Measurements from ENCODE around the gene POLA2.
"Not testable (repeated sequence)": the region's sequence is repeated elsewhere in the genome, so short reads cannot be mapped to it uniquely, and the experiment has no call there.

The POLA2 gene, protein sequence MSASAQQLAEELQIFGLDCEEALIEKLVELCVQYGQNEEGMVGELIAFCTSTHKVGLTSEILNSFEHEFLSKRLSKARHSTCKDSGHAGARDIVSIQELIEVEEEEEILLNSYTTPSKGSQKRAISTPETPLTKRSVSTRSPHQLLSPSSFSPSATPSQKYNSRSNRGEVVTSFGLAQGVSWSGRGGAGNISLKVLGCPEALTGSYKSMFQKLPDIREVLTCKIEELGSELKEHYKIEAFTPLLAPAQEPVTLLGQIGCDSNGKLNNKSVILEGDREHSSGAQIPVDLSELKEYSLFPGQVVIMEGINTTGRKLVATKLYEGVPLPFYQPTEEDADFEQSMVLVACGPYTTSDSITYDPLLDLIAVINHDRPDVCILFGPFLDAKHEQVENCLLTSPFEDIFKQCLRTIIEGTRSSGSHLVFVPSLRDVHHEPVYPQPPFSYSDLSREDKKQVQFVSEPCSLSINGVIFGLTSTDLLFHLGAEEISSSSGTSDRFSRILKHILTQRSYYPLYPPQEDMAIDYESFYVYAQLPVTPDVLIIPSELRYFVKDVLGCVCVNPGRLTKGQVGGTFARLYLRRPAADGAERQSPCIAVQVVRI

GRCh38 chr11:65261591-65262380 is at the start of gene POLA2:
Gene POLA2, plus strand, starts transcription at chr11:65261962. Its CDS starts 331 bp downstream, at chr11:65262293.
- DNase-seq: peak; percentile 91

- no peak for DNase-seq
Measured at GRCh38 chr11:65212226-65212801, 49.4 kb upstream of the POLA2 start.

- no peak for DNase-seq
Measured at GRCh38 chr11:65213322-65214211, 48.2 kb upstream of the POLA2 start.

DNA sequence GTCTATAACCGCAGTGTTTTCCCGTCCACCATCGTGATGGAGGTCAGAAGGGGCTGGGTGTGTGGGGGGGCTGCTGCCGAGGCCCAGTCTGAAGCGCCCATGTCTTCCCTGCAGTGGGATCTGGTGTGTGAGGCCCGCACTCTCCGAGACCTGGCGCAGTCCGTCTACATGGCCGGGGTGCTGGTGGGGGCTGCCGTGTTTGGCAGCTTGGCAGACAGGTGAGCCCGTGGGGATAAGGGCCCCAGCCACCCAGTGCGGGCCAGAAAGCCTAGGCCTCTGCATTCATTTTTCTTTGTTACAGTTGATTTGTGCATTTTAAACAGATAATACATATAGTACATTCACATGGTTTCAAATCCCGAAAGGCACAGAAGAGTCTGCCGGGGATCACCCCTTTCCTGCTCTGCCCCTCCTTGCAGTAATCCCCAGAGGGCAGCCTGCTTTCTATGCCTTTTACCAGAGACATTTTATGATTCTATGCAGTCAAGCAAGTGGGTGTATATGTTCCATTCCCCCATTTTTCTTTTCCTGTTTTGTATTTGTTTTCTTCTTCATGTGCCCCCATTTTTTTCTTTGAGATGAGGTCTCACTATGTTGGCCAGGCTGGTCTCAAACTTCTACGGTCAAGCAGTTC is 47.4 kb upstream of the POLA2 start:
- no peak for DNase-seq

DNA sequence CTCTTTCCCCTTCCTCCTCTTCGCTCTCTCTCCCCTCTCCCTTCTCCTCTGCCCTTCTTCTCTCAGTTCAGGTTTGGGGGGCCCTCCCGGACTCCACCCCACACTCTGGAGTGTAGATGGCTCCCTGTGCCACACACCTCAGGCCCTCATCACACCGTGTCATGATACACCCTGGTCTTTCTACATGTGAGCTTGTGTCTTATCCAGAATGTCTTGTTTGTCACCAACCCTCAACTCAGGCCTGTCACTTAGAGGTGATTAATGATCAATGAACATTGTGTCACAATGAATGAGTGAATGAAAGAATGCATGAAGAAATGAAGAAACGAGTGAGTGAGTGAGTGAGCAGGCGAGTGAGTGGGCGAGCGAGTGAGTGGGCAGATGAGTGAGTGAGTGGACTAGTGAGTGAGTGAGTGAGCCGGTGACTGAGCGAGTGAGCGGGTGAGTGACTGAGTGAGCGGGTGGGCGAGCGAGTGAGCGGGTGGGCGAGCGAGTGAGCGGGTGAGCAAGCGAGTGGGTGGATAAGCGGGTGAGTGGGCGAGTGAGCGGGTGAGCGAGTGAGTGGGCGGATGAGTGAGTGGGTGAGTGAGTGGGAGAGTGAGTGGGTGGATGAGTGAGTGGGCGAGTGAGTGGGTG is 46.2 kb upstream of the POLA2 start:
- DNase-seq: no peak

DNA sequence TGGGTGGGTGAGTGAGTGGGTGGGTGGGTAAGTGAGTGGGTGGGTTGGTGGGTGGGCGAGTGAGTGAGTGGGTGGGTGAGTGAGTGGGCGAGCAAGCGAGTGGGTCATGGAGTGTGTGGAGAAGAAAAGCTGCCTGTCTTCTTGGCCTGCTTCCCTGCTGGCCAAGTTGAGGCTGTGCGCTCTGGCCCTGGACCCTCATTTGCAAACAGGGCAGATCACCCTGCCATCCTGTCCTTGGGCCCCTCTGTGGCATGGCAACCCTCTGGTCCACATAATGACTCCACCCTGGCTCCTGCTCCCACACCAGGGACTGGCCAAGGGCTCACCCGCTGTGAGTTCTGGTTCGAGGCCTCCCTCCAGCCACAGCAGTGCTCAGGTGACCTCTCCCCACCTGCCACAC is 44.9 kb upstream of the POLA2 start:
- DNase-seq: no peak

DNA sequence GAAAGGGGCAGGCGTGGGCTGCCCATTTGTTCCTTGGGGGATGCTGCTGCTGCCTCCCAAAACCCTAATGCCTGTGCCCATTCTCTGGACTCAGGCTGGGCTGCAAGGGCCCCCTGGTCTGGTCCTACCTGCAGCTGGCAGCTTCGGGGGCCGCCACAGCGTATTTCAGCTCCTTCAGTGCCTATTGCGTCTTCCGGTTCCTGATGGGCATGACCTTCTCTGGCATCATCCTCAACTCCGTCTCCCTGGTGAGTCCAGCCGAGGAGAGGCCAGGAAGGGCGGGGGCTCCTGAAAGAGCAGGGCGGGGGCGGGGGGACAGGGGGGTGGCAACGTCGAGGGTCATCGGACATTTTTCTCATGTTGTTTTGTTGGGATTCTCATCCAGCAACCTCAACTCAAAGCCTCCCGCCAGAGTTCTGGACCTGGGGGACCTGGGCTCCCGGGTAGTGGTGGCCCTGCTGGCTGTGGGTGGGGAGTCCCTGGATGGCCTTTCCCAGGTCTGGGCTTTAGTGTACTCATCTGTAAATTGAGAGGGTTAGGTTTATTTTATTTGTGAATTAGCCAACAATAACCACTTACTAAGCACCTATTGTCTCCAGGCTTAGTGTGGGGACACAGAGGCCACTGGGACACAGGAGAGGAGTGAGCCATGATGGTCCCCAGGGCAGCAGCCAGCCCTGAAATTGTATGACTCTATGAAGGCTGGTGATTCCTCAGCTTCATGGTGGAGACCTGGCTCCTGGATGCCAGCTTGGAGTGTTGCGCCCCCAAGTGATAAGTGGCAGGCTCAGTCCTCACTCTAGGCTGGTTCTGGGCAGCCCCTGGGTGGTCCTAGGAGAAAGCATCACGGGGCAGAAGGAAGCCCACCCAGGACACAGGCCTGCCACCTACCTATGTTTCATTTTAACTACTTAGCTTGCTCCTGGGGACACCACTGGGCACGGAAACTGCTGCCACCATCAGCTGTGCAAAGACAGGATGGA is 44.0 kb upstream of the POLA2 start:
- no peak for DNase-seq

- DNase-seq: no peak
Measured at GRCh38 chr11:65218446-65218845, 43.3 kb upstream of the POLA2 start.

DNA sequence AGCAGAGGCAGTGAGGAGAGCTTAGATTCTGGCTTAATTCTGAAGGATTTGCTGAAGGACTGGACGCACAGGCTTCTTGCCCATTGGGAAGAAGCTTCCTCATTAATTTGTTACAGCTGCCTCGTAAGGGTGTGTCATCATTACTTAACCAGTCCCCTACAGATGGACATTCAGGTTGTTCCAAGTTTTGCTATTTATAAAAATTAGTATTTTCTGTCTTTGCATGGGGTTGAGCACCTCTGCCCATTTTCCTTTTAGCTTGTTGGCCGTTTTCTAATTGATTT is 41.9 kb upstream of the POLA2 start:
- no peak for DNase-seq

- DNase-seq: no peak
Measured at GRCh38 chr11:65221026-65221425, 40.7 kb upstream of the POLA2 start.

GRCh38 chr11:65223011-65223410 is 38.8 kb upstream of the POLA2 start:
- DNase-seq: no peak

GRCh38 chr11:65224930-65225278 is 36.9 kb upstream of the POLA2 start:
- no peak for DNase-seq

DNA sequence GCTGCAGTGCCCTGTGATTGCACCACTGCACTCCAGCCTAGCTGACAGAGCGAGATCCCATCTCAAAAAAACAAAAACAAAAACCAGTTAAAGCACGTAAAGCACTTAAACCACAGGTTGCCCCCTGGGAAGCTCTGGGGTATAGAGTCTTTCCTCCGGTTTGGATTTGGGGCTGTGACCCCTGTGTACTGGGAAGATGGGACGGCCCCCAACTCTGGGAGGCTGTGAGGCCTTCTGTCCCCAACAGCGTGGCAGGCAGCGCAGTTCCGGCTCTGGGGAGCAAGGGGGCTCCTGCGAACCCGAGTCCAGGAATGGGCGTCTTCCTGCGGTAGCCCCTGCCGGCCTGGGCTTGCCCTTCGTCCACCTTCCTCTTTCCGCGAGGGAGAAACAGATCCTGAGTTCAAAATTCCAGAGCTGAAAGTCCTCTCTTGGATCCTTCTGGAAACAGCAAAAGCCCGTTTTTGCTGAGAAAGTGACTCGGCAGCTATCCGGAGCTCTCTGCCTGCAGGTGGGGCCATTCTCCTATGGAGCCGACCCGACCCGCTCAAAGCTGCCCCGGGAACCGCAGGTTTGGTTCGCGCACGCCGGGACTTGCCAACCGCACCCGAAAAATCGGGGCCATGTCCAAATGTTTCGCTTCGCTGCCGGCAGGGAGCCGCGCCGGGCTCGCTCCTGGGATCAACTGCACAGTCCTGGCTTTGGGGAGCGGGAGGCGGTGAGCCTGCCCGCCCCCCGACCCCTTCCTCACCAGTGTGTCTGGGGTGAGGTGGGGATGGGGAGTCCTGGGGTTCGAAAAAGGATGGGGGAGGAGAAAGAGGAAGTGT is 36.3 kb upstream of the POLA2 start:
- no peak for DNase-seq

DNA sequence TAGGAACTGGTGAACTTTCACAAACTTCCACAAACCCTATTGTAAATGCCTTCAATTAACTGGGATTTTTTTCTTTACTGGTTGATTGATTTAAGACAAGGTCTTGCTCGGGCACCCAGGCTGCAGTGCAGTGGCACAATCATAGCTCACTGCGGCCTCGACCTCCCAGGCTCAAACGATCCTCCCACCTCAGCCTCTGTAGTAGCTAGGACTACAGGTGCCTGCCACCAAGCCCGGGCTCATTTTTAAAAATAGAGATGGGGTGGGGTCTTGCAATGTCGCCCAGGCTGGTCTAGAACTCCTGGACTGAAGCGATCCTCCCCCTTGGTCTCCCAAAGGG is 35.7 kb upstream of the POLA2 start:
- DNase-seq: no peak

DNA sequence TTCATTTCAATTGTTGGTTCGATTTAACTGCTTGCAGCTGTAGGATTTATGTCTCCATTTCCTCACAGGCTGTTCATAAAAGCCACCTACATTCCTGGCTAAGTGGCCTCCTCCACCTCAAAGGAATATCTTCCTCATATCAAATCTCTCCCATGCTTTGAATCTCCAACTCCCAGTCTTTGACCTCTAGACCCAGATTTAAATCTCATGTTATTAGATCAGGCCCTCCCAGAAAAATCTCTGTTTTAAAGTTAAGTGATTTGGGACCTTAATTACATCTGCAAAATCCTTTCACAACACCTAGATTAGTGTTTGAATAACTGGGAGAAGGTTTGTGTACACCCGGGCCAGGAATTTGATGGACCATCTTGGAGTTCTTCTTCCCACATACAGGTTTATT is 33.9 kb upstream of the POLA2 start:
- no peak for DNase-seq

- no peak for DNase-seq
Measured at GRCh38 chr11:65236194-65237059, 25.3 kb upstream of the POLA2 start.

GRCh38 chr11:65238302-65238701 is 23.5 kb upstream of the POLA2 start:
- DNase-seq: not testable (repeated sequence)

DNA sequence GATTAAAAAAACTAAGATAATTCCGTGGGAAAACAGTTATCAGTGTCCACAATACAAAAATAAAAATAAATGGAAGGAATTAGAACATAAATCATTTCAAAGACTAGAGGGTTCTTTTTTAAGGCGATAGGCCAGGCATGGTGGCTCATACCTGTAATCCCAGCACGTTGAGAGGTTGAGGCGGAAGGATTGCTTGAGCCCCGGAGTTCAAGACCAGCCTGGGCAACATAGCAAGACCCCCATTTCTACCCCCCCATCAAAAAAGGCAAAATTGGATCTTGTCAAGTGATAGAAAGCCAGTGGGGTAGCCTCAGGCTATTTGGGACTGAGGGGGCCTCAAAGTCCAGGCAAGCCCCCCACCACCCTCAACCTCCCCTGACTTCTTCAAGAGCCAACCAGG is 20.6 kb upstream of the POLA2 start:
- DNase-seq: no peak

DNA sequence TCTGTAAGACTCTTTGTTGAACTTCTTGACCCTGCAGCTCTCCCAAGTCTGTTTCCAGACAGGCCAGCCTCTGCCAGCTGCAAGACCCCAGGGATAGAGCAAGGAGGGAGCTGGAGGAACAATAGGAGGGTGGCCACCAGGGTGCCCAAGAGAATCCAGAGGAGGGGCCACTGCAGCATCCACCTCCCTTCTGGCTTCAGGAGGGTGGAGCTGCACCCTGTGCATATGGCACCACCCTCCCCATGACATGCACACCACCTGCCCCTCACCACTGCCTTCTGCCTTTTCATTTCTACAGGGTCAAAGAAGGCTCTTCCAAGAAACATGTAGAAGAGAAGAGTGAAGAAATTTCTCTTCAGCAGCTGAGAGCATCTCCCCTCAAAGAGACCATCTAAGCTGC is 20.1 kb upstream of the POLA2 start:
- no peak for DNase-seq
